Measurements from ENCODE around the gene DEF6. TPM values are rescaled to one million over a fixed set of nuclear protein-coding genes. Genes with fewer than 3 reads are reported as not detected.

Gene DEF6
- total and polyA plus RNA-seq, 2 of the 13 experiments (the other 11 are each of a cell fraction or from before 2014, with no cell fraction given): 5.2 to 10.0 TPM

DNA sequence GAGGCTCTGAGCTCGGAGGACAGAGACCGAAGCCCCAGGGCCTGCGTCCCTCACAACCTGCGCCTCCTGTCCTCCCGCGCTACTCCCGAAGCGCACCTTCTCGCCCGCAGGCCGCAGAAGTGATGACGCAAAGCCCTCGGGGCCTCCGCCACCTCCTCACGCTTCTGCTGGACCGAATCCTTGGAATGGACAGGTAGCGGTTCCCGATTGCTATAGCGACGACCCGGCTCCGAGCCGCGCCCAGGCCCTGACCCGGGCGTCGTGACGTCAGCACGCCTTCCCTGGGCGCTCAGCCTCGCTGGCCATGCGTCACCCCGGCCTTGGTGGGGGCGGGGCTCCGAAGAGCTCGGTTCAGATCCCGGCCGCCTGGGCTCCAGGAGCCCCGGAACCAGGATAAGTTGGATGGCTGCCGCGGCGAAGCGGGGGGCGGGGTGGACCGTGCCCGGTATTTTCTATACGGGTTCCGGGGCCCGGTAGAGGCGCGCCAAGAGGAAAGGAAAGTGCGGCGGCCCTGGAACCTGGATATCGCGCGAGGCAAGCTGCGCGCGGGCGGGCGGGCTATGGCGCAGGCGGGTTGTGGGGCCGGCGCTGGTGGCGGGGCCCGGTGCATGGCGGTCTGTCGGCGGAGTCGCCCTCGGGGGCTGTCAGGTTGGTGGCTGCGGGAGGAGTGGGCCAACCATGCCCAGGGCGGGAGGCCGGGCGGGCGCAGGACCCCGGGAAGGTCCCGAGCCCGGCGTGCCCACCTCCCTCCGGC is 38.2 kb upstream of the DEF6 start, which contains the start of gene ZNF76 (continued):
- TF ChIP-seq SETDB1 (CRISPR knock-in tag; IDR thresholded peaks at IDR 0.05; ENCODE audit: borderline replicate concordance) (no peak), HDAC2 (CRISPR knock-in tag; IDR thresholded peaks at IDR 0.05) (peak; percentile 81; the same call in 1 of the 2 replicates), ZNF33A (CRISPR knock-in tag; IDR thresholded peaks at IDR 0.05; ENCODE audit: borderline replicate concordance) (no peak), SYNCRIP (IDR thresholded peaks at IDR 0.05; ENCODE audit: insufficient read depth, low read depth, low read length) (no peak), TEAD2 (CRISPR knock-in tag; IDR thresholded peaks at IDR 0.05) (0 out of 2 replicates have a peak, but pooled peaks have one; percentile 66), JDP2 (CRISPR knock-in tag; IDR thresholded peaks at IDR 0.05; ENCODE audit: borderline replicate concordance) (peak; percentile 84; the same call in 1 of the 2 replicates), MTA3 (CRISPR knock-in tag; IDR thresholded peaks at IDR 0.05) (no peak), JUNB (CRISPR knock-in tag; IDR thresholded peaks at IDR 0.05; ENCODE audit: borderline replicate concordance) (peak; percentile 75; the same call in 1 of the 2 replicates), ZFP36L1 (CRISPR knock-in tag; IDR thresholded peaks at IDR 0.05) (peak; percentile 98), ZSCAN29 (CRISPR knock-in tag; conservative IDR thresholded peaks at IDR 0.05) (peak; percentile 94), SP5 (CRISPR knock-in tag; IDR thresholded peaks at IDR 0.05; ENCODE audit: borderline replicate concordance, low read depth) (peak; percentile 88), FOXA1 (IDR thresholded peaks at IDR 0.05) (no peak), FOXA1 (CRISPR knock-in tag; IDR thresholded peaks at IDR 0.05) (peak; percentile 18; the same call in 1 of the 2 replicates), ZNF766 (CRISPR knock-in tag; IDR thresholded peaks at IDR 0.05; ENCODE audit: borderline replicate concordance) (peak; percentile 76; the same call in 1 of the 2 replicates), PCBP1 (IDR thresholded peaks at IDR 0.05; ENCODE audit: borderline replicate concordance, low read depth, low read length) (peak; percentile 99), HNRNPLL (IDR thresholded peaks at IDR 0.05; ENCODE audit: low read depth, low read length, poor library complexity, severe bottlenecking) (peak; percentile 94)
- TF ChIP-seq, protein P1, sequence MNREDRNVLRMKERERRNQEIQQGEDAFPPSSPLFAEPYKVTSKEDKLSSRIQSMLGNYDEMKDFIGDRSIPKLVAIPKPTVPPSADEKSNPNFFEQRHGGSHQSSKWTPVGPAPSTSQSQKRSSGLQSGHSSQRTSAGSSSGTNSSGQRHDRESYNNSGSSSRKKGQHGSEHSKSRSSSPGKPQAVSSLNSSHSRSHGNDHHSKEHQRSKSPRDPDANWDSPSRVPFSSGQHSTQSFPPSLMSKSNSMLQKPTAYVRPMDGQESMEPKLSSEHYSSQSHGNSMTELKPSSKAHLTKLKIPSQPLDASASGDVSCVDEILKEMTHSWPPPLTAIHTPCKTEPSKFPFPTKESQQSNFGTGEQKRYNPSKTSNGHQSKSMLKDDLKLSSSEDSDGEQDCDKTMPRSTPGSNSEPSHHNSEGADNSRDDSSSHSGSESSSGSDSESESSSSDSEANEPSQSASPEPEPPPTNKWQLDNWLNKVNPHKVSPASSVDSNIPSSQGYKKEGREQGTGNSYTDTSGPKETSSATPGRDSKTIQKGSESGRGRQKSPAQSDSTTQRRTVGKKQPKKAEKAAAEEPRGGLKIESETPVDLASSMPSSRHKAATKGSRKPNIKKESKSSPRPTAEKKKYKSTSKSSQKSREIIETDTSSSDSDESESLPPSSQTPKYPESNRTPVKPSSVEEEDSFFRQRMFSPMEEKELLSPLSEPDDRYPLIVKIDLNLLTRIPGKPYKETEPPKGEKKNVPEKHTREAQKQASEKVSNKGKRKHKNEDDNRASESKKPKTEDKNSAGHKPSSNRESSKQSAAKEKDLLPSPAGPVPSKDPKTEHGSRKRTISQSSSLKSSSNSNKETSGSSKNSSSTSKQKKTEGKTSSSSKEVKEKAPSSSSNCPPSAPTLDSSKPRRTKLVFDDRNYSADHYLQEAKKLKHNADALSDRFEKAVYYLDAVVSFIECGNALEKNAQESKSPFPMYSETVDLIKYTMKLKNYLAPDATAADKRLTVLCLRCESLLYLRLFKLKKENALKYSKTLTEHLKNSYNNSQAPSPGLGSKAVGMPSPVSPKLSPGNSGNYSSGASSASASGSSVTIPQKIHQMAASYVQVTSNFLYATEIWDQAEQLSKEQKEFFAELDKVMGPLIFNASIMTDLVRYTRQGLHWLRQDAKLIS (CRISPR knock-in tag; IDR thresholded peaks at IDR 0.05): 0 out of 2 replicates have a peak, but pooled peaks have one; percentile 39
- TF ChIP-seq, protein P2, sequence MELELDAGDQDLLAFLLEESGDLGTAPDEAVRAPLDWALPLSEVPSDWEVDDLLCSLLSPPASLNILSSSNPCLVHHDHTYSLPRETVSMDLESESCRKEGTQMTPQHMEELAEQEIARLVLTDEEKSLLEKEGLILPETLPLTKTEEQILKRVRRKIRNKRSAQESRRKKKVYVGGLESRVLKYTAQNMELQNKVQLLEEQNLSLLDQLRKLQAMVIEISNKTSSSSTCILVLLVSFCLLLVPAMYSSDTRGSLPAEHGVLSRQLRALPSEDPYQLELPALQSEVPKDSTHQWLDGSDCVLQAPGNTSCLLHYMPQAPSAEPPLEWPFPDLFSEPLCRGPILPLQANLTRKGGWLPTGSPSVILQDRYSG (CRISPR knock-in tag; IDR thresholded peaks at IDR 0.05): peak; percentile 81; the same call in 1 of the 2 replicates
- TF ChIP-seq, protein P3, sequence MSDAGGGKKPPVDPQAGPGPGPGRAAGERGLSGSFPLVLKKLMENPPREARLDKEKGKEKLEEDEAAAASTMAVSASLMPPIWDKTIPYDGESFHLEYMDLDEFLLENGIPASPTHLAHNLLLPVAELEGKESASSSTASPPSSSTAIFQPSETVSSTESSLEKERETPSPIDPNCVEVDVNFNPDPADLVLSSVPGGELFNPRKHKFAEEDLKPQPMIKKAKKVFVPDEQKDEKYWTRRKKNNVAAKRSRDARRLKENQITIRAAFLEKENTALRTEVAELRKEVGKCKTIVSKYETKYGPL (CRISPR knock-in tag; IDR thresholded peaks at IDR 0.05): peak; percentile 70
- TF ChIP-seq, protein P4, sequence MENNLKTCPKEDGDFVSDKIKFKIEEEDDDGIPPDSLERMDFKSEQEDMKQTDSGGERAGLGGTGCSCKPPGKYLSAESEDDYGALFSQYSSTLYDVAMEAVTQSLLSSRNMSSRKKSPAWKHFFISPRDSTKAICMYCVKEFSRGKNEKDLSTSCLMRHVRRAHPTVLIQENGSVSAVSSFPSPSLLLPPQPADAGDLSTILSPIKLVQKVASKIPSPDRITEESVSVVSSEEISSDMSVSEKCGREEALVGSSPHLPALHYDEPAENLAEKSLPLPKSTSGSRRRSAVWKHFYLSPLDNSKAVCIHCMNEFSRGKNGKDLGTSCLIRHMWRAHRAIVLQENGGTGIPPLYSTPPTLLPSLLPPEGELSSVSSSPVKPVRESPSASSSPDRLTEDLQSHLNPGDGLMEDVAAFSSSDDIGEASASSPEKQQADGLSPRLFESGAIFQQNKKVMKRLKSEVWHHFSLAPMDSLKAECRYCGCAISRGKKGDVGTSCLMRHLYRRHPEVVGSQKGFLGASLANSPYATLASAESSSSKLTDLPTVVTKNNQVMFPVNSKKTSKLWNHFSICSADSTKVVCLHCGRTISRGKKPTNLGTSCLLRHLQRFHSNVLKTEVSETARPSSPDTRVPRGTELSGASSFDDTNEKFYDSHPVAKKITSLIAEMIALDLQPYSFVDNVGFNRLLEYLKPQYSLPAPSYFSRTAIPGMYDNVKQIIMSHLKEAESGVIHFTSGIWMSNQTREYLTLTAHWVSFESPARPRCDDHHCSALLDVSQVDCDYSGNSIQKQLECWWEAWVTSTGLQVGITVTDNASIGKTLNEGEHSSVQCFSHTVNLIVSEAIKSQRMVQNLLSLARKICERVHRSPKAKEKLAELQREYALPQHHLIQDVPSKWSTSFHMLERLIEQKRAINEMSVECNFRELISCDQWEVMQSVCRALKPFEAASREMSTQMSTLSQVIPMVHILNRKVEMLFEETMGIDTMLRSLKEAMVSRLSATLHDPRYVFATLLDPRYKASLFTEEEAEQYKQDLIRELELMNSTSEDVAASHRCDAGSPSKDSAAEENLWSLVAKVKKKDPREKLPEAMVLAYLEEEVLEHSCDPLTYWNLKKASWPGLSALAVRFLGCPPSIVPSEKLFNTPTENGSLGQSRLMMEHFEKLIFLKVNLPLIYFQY (CRISPR knock-in tag; IDR thresholded peaks at IDR 0.05; ENCODE audit: borderline replicate concordance): peak; percentile 96

Measured in HepG2 (cell line).